GM19193 (cell line): ENCODE results near the gene EXOSC7.

ENCODE experiments used
- POLR2A ChIP-seq: IDR thresholded peaks from 4 replicates; pipeline ENCODE4 v1.6.1; 2011; ENCODE audit not compliant: insufficient read depth, insufficient read length; ENCODE audit errors: extremely low read depth

The EXOSC7 gene

DNA sequence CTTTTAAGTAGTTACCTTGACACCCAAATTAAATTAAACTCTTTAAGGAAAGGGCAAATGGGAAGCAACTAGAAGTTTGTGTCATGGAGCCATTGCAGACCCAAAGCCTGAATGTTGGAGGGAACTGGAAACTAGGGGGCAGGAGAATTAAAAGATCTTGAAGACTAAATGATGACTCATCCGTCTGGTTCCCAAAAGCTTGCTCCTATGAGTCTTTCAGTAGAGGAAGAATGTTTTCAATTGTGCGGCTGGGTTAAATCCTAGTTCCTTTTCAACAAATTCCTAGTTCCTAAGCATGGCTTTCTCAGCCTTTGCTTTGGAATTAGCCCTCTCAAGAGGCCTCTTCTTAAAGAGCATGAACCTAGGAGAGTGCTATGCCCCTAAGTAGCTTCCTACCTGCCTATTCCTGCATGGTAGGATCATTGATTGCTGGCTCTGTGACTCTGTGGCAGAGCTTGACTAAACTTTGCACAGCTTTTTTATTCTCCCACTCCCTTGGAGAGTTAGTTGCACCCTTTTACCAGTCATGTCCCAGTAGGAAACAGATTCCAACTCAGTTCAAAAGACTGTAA lies 67.8 kb downstream of the EXOSC7 start:
- TF ChIP-seq POLR2A, result no peak

DNA sequence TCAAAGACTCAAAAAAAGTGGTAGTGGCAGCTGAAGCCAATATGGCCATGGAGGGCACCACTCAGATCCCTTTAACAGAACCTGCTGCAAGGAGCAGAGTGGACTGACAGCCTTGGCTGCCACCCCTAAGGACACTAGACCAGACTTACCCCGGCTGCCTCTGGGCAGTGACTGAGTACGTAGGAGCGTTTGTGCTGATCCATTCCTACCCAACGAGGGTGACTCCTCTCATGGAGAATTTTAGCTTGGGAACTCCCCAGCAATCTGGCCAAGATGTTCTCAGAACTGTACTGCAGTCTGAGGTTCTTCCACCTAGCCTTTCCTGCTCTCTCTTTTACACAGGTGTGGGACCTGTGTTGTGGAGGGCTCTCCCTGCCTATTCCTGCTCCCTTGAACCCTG lies 72.2 kb downstream of the EXOSC7 start:
- TF ChIP-seq POLR2A, result no peak

DNA sequence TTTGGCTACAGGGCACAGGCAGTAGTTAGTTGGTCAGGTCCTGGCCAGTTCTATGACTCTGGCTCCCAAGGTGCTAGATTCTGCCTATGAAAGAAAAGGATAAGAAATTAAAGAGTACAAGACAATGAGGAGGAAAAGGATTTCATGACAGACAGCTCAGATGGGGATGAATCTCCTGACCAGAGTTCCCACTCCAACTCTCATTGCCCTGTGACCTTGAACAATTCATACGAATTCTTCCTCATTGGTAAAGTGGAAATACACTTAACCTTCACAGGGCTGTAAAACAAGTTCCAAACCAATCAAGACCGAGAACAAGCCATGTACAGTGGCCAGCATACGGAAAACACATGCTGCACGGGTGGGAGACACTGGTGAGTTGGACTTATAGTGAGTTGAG lies 73.8 kb downstream of the EXOSC7 start:
- no peak for TF ChIP-seq POLR2A

DNA sequence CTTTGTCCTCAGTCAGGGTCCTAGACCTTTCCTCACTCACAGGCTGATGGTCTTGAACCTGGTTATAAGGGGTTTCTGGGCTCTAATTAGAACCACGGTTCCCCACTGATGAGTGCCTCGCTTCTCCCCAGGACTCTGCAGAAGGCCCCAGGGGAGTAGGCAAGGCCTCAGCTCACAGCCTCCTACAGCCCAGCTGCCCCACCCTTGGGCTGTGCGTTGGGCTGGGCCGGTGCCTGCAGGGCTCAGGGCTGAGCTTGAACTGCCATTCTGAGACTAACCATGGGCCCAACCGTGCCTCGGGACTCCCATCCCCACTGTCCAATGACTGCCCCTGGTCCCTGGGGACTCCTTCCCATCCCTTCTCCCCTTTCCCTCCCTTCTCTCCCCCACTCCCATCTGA lies 75.6 kb downstream of the EXOSC7 start:
- no peak for TF ChIP-seq POLR2A

- TF ChIP-seq POLR2A, result no peak
Observed at GRCh38 chr3:45054196-45054857, 78.3 kb downstream of the EXOSC7 start.

DNA sequence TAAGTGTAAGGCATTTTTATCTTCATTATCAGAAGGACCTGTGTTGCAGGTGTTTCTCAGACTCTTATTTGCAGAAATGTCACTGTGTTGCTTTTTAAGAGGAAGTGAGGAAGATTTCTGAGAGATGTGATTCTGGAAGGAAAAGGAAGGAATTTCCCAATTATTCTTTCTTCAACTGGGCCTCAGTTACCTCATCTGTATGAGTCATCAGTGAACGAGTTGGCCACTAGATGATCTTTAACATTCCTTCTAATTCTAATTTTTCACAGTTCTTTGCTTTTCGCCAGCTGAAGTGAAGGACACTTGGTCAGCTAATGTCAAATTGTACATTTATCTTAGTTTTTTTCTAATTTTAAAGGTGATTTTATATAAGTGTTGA lies 79.0 kb downstream of the EXOSC7 start:
- TF ChIP-seq POLR2A, result no peak

DNA sequence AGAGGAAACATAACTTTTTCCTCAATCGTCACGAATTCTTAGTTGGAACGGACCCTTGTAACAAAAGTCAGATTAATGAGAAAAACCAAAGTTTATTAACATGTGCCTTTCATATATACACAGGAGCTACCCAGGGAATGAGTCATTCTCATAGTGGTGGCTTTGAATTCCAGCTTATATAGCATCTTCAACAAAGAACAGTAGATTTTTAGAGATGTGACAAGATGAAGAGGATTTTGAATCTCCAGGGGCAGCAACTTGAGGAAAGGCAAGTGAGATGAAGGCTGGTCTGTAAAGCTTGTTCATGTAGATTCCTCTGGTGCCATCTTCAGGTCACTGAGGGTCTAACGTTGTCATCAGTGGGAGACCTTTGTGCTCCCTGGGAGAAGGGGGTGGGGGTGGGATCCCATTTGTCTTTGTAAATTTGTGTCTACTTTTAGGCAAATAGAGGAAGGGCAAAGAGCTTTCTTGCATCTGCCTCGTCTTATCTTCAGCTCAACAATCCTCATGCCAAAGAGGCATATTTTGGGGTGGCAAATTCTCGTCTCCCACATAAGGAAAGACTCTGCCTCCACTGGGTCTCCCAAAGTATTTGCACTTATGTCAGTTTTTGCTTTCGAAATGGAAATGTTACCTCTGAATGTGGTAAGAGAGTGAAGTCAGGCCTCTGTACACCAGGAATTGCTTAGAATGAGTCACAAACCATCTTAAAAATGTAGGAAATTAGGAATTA lies 79.5 kb downstream of the EXOSC7 start:
- TF ChIP-seq POLR2A, result no peak

DNA sequence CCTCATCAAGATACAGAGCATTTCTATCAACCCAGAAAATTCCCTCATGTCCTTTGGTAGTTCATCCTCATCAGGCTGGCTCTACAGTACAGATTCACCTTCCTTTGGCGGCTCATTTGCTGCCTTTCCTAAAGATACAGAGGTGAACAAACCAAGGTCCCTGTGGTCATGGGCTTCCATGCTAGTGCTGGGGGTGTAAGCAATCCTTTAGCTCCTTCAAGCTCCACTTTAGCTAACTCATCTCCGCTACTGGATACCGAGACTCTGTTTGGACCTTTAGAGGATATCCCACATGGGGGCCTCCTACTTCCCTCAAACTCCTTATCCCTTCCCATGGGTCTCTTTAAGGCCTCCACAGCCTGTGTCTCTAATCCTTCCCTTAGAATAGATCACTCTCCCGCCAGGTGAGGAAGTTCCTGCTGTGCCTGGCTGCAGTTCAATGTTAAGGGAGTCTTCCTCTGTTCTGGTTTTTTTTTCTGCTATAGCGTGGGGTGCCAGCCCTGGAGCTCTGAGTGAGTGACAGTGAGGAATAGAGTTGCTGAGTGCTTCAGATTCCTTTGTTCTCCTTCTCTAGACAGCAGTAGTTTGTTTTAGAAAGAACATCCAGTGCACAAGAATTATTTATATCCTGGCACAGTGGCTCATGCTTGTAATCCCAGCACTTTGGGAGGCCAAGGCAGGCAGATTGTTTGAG lies 80.7 kb downstream of the EXOSC7 start:
- no peak for TF ChIP-seq POLR2A

GRCh38 chr3:45057557-45057956 lies 81.5 kb downstream of the EXOSC7 start:
- no peak for TF ChIP-seq POLR2A

DNA sequence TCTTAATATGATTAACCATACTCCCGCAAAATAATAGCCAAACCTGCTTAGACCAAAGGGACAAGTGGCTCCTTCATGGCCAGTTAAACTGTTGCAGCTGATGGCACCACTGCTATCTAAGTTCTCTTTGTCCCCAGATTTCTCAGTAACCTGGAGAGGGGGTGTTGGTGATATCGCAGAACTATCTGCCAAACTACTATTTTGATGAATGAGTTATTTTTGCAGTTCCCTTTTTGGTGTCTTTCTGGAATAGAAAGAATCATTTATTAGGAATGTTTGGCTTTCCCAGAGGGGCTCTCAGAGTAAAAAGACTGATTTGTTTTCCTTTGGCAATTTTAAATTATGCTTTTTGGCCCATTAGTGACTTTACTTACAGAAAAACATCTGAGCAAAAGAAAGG lies 83.1 kb downstream of the EXOSC7 start:
- TF ChIP-seq POLR2A, result no peak

- TF ChIP-seq POLR2A, result no peak
Observed at GRCh38 chr3:45060165-45060892, 84.3 kb downstream of the EXOSC7 start.
